Left cardiac atrium (tissue), 4 donors: ENCODE data around the gene SMIM13. TPM values are rescaled to one million over a fixed set of nuclear protein-coding genes. Genes with fewer than 3 reads are reported as not detected.
"Not testable (repeated sequence)": the region's sequence is repeated elsewhere in the genome, so short reads cannot be mapped to it uniquely, and the experiment has no call there.

ENCODE experiments used
- ATAC-seq, 2 donors: fragments of 200-7000 bp; cut with Tn5 transposase; one replicate each; pipeline ENCODE4 v1.9.1; 2020; ENCODE audit warnings: mild to moderate bottlenecking in 2 of 2, moderate library complexity in 2 of 2
- DNase-seq: peaks from one replicate; pipeline ENCODE4 v3.0.0-alpha.2; 2020
- intact Hi-C, 2 donors: fragments of 100-400 bp; cut with DNase I; formaldehyde crosslinking; loops; one replicate each; pipeline versions ENCODE4 v1.14.1 to v1.15.1; 2022 to 2023
- total RNA-seq, 2 donors: library from RNA; stranded (reverse); fragmentation: NEBNext Ultra II Directional; extraction: Animal tissue kit (Norgen Biotek cat#: 25700); gene quantifications; one replicate each; pipeline ENCODE4 v1.2.1, GENCODE V29; 2021
- donor health status: DM: no; HTN: yes; CAD: no.
- donor health status: DM: no; HTN: yes; CAD: no; lungs with severe emphysema.
- donor health status: DM: yes; HTN: yes; CAD: no.
- donor health status: Dilated cardiomyopathy.

The SMIM13 gene
- total RNA-seq, 2 donors from 2014 or later = 10.9 to 11.3 TPM

- intact Hi-C loops = no loop called here
- ATAC-seq (no peak), DNase-seq (no peak)
These were observed 15.4 kb upstream of the SMIM13 start for GRCh38 chr6:11078266-11078665.

DNA sequence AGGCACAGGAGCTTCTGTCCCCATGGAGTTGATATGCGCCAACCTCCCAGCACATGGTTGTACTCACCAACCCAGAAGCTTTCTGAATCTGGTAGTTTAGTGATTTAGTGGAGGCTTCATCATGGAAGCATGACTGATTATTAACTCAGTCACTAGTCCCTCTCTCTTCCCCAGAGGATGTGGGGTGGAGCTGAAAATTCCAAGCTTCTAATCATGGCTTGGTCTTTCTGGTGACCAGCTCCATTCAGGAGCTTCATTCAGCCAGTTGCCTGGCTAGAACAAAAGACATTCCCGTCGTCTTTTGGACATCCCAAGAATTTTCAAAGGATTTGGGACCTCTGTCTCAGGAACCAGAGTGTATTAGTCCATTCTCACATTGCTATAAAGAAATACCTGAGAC is 13.3 kb upstream of the SMIM13 start:
- DNase-seq = no peak
- intact Hi-C loops = no loop called here
- no peak for ATAC-seq

DNA sequence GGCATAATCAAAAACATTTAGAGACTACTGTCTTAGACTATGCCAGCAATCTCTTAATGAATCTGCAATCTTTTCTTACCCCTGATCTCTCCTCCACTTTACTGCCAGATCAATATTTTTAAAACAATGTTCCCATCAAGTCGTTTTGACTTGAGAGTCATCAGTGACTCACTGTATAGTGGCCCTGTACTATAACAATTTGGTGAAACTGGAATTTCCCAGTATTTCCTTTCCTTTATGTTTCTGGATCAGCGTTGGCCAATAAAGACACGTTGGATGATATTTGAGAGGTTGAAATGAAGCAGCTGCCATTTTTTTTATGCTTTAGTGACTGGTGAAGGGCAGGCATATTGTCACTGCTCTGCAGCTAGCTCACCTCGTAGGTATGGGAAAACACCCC is 10.1 kb upstream of the SMIM13 start:
- intact Hi-C loops = no loop called here
- no peak for ATAC-seq
- no peak for DNase-seq

- ATAC-seq (no peak), DNase-seq (no peak)
- intact Hi-C loops = no loop called here
These were observed 9.7 kb upstream of the SMIM13 start for GRCh38 chr6:11083956-11084355.

GRCh38 chr6:11085758-11086435 is 7.7 kb upstream of the SMIM13 start:
- intact Hi-C loops = no loop called here
- ATAC-seq (no peak), DNase-seq (no peak)

DNA sequence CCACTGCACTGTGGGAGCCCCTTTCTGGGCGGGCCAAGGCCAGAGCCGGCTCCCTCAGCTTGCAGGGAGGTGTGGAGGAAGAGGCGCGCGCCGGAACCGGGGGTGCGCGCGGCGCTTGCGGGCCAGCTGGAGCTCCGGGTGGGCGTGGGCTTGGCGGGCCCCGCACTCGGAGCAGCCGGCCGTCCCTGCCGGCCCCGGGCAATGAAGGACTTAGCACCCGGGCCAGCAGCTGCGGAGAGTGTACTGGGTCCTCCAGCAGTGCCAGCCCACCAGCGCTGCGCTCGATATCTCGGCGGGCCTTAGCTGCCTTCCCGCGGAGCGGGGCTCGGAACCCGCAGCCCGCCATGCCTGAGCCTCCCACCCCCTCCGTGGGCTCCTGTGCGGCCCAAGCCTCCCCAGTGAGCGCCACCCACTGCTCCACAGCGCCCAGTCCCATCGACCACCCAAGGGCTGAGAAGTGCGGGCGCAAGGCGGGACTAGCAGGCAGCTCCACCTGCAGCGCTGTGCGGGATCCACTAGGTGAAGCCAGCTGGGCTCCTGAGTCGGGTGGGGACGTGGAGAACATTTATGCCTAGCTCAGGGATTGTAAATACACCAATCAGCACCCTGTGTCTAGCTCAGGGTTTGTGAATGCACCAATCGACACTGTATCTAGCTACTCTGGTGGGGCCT is 6.4 kb upstream of the SMIM13 start:
- intact Hi-C loops, DNase-seq, ATAC-seq: not testable (repeated sequence)

DNA sequence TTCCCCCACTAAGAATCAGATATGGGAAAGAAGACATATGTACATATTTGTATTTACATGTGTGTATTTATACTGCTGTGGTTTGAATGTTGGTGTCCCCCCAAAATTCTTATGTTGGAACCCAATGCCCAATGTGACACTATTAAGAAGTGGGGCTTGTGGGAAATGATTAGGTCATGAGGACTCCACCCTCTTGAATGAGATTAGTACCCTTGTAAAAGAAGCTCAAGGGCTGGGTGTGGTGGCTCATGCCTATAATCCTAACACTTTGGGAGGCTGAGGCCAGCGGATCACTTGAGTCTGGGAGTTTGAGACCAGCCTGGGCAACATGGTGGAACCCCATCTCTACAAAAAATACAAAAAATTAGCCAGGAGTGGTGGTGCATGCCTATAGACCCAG is 3.9 kb upstream of the SMIM13 start:
- intact Hi-C loops = no loop called here
- DNase-seq (no peak), ATAC-seq (no peak)

GRCh38 chr6:11091141-11091540 is 2.5 kb upstream of the SMIM13 start:
- DNase-seq, intact Hi-C loops, ATAC-seq: not testable (repeated sequence)

GRCh38 chr6:11092668-11093375 is 812 bp upstream of the SMIM13 start:
- ATAC-seq (peak; percentile 3 to 15), DNase-seq (no peak)
- intact Hi-C loops = no loop called here

DNA sequence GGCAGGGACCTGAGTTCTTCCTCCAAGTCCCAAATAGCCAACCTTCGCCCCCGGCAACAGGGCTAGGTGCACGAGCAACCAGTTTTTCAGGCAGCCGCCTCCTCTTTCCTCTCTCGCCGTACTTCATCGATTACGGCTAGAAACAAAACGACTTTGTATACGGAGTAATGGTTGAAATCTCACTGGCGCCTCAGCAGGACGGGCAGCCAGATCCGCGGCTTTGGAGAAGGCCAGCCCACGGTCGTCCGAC is 333 bp upstream of the SMIM13 start:
- DNase-seq = no peak
- peak in 1 of 2 donors; percentile 16 for ATAC-seq
- intact Hi-C loops = no loop called here

- DNase-seq (peak; percentile 62), ATAC-seq (peak in 1 of 2 donors; percentile 21)
- intact Hi-C loops = no loop called here
These were observed 797 bp downstream of the SMIM13 start for GRCh38 chr6:11094411-11094851.

DNA sequence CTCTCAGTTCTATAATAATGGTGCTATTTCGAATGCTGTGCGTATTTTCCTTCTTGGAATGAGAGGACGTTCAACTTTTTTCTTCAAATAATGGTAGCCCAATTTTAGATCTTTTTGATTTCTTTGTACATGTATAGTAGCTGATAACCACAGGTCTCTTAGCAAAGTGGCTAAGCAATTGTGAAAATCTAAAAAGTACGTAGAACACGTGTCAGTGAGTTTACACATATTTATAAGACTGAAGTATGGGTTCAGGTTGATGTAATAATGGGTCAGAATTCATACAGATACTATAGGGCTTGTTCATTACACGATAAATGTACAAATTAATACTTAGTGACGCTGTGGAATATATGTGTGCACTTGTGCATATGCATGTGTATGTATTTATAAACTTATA is 1.3 kb downstream of the SMIM13 start:
- DNase-seq = no peak
- intact Hi-C loops = no loop called here
- no peak for ATAC-seq

DNA sequence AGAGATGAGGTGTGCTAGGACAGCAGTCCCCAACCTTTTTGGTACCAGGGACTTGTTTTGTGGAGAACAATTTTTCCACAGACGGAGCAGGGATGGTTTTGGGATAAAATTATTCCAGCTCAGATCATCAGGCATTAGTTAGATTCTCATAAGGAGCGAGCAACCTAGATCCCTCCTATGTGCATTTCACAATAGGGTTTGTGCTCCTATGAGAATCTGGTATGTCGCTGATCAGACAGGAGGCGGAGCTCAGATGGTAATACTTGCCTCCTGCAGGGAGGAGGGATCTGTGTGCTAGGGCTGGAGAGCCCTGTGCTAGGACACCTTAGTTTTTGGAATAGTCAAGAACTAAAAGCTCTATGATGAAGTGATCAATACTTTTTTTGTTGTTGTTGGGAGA is 2.5 kb downstream of the SMIM13 start:
- no peak for DNase-seq
- intact Hi-C loops = no loop called here
- no peak for ATAC-seq

- intact Hi-C loops = no loop called here
- ATAC-seq (no peak), DNase-seq (no peak)
These were observed 3.8 kb downstream of the SMIM13 start for GRCh38 chr6:11097476-11097875.

GRCh38 chr6:11098004-11098403 is 4.4 kb downstream of the SMIM13 start:
- intact Hi-C loops = no loop called here
- ATAC-seq = no peak
- no peak for DNase-seq

- no peak for ATAC-seq
- intact Hi-C loops = no loop called here
- DNase-seq = no peak
These were observed 7.8 kb downstream of the SMIM13 start for GRCh38 chr6:11101417-11101816.

- intact Hi-C loops = no loop called here
- no peak for DNase-seq
These were observed 9.4 kb downstream of the SMIM13 start for GRCh38 chr6:11103065-11103464.

DNA sequence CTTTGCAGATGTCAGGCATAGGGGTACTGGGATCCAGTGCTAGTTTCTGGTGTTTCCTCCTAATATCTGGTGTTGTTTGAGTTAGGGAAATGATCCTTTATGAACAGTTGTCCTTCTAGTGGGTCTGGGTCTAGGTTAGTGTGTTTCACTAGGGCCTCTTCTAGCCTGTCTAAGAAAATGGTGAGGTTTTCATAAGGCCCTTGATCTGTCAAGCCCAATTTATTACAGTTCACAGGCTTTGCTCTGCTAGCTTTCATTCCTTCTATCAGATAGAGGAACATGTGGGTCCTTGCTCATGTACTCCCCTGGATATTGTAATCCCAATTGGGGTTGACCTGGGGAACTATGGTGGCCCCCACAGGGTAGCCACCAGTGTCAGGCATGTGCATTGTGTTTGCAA is 15.1 kb downstream of the SMIM13 start:
- no peak for ATAC-seq
- no peak for DNase-seq
- intact Hi-C loops = no loop called here

More at GRCh38 chr6:11103065-11103464, 9.4 kb downstream of the SMIM13 start:
- no peak for ATAC-seq

DNA sequence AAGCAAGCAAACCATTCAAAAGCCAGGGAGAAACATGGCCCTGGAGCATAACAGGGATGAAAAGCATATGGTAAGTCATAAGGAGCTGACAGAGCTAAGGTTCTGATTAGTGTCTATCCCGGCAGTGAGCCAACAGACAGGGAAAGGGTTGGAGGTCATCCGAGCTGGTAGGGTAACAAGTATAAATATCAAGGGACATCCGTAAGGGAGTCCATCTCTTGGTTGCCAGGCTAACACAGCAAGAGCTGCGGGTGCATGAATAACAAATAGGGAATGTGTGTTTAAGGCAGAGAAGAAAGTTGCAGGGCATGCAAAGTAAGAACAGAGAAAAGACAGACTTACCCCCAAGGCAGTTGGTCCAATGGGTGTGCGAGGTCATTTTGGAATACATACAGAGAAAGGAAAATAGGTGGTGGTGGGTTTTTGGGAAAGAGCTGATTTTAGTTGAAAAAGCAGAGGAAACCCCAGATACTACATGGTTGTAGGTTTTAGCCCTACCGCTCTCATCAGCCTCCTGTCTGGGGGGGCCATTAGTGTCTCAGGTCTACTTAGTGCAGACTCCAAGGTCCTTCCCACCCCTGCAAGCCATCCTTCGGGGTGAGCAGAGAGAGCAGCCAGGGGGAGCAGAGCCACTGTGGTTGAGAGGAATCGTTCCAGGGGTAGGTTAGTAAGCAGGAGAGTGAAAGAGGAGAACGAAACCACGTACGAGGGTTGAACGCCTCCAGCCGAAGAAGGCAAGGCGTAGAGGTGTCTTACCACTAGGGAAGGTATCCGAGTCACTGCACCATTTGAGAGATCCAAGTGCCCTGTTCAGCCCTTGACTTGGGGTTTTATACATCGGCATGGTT is 17.5 kb downstream of the SMIM13 start, which contains the start of gene ERVFRD-1:
Gene ERVFRD-1 (minus strand): TSS at position 805 of the 848 bp plus-strand sequence. CDS start 6,415 bp downstream, outside the sequence.
- no peak for ATAC-seq
- DNase-seq = no peak
- intact Hi-C loops = no loop called here
